K562 (cell line): ENCODE measurements around the gene RIPOR2. TPM values are rescaled to one million over a fixed set of nuclear protein-coding genes. Genes with fewer than 3 reads are reported as not detected.

Source experiments
- ARID1B ChIP-seq: fragments of 450-650 bp; IDR thresholded peaks from 2 replicates; pipeline ENCODE4 v1.6.1; 2016; ENCODE audit warnings: antibody characterized with exemption, mild to moderate bottlenecking, inconsistent platforms
- ATF1 ChIP-seq, 2 experiments: fragments of 450-650 bp in 1 of 2; IDR thresholded peaks; 2 replicates each; pipeline ENCODE4 v1.6.1; 2016; ENCODE audit warnings: missing compliant biosample characterization in 1 of 2, missing genetic modification characterization in 1 of 2
- CBX8 ChIP-seq: fragments of 200-600 bp; sonication (generic); IDR thresholded peaks from 2 replicates; pipeline ENCODE4 v1.6.1; 2012; ENCODE audit warnings: borderline replicate concordance, mixed run types, low read depth, mild to moderate bottlenecking, moderate library complexity, mixed read lengths, low read length, control low read depth, inconsistent platforms; ENCODE audit not compliant: poor library complexity, severe bottlenecking; ENCODE audit errors: extremely low read depth
- EWSR1 ChIP-seq: fragments of 450-650 bp; IDR thresholded peaks from 2 replicates; pipeline ENCODE4 v1.6.1; 2018; ENCODE audit warnings: borderline replicate concordance, mild to moderate bottlenecking, low read depth, moderate library complexity; ENCODE audit not compliant: partially characterized antibody
- POLR2AphosphoS2 ChIP-seq: IDR thresholded peaks from 2 replicates; pipeline ENCODE4 v1.6.1; 2012; ENCODE audit warnings: low read length, improper control_type of control experiment
- SMAD1 ChIP-seq: fragments of 150-350 bp; IDR thresholded peaks from 2 replicates; pipeline ENCODE4 v1.6.1; 2014; ENCODE audit warnings: low read length, low read depth; ENCODE audit not compliant: partially characterized antibody
- ZNF12 ChIP-seq: sonication (generic); formaldehyde crosslinking; IDR thresholded peaks from 2 replicates; pipeline ENCODE4 v1.4.0; 2020; ENCODE audit warnings: mild to moderate bottlenecking, missing genetic modification reagents
- ZNF830 ChIP-seq: fragments of 250-450 bp; sonication (Bioruptor Pico); IDR thresholded peaks from 2 replicates; pipeline ENCODE4 v1.5.0; 2021; ENCODE audit warnings: mild to moderate bottlenecking
- polyA plus RNA-seq, 8 experiments: library from polyadenylated mRNA; depleted of rRNA in 4 of 8; stranded (reverse) in 5 of 8; unstranded in 3 of 8; fragments of >200 nt; fragmentation: Nextera tagmentation in 2 of 8; fragmentation: Illumina TruSeq in 1 of 8; extraction: Ambion mirVana in 2 of 8; extraction: Trizol in 1 of 8; gene quantifications; 2 replicates each; pipeline versions ENCODE4 v1.2.1 to v1.2.3, GENCODE V29; 2011 to 2014; ENCODE audit warnings: inconsistent platforms in 1 of 8, missing spikeins in 1 of 8
- total RNA-seq, 7 experiments: library from RNA; depleted of rRNA in 6 of 7; stranded (reverse); fragments of >200 nt in 6 of 7; fragmentation: Illumina TruSeq in 2 of 7; extraction: Trizol in 2 of 7; gene quantifications; 2 replicates each; pipeline versions ENCODE4 v1.2.1 to v1.2.3, GENCODE V29; 2011 to 2021; ENCODE audit warnings: low replicate concordance in 1 of 7
- TF ChIP-seq, protein P1 (sequence below), 3 experiments: IDR thresholded peaks in 2 of 3; conservative IDR thresholded peaks in 1 of 3; 2 replicates each; pipeline ENCODE4 v1.5.1; 2011 to 2012; ENCODE audit warnings: low read length in 3 of 3, mild to moderate bottlenecking in 3 of 3, control low read depth in 2 of 3, improper control_type of control experiment in 1 of 3, inconsistent platforms in 1 of 3, low read depth in 1 of 3, mixed read lengths in 1 of 3, moderate library complexity in 1 of 3; ENCODE audit not compliant: insufficient read depth in 2 of 3

RIPOR2 gene
- total and polyA plus RNA-seq, 9 of the 15 experiments (the other 6 are each of a cell fraction or from before 2014, with no cell fraction given): 0.04 to 1.0 (median 0.47) TPM; not detected in 2

DNA sequence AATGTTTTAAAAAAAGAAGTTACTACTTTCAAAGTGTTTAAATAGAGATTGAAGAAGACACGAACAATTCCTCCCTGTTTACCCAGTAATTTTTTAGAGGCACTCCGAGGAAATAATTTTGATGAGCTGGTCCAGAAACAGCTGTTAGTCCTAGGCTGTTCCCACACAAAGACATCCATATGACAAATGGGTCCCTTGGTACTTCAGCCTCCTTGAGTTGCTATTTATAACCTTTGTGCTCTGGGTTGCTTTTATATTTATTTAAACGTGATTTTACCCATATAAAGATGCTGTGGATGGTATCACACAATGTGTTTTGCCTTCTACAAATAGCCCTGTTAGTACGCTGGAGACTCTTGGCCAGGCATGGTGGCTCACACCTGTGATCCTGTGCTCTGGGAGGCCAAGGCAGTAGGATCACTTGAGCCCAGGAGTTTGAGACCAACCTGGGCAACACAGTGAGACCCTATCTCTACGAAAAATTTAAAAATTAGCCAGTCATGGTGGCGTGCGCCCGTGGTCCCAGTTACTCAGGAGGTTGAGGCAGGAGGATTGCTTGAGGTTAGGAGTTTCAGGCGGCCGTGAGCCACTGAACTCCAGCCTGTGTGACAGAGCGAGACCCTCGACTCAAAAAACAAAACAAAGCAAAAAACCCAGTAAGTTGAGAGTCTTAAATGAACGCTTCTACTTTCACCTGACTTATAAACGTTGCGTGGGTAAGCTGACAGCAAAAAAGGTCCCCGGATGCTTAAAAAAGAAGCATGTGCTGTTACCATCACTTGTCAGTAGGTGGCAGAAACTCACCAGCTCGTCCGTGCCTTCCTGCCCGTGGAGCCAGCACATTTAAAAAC, 80.1 kb downstream of the RIPOR2 start (continued):
- TF ChIP-seq, protein P1, sequence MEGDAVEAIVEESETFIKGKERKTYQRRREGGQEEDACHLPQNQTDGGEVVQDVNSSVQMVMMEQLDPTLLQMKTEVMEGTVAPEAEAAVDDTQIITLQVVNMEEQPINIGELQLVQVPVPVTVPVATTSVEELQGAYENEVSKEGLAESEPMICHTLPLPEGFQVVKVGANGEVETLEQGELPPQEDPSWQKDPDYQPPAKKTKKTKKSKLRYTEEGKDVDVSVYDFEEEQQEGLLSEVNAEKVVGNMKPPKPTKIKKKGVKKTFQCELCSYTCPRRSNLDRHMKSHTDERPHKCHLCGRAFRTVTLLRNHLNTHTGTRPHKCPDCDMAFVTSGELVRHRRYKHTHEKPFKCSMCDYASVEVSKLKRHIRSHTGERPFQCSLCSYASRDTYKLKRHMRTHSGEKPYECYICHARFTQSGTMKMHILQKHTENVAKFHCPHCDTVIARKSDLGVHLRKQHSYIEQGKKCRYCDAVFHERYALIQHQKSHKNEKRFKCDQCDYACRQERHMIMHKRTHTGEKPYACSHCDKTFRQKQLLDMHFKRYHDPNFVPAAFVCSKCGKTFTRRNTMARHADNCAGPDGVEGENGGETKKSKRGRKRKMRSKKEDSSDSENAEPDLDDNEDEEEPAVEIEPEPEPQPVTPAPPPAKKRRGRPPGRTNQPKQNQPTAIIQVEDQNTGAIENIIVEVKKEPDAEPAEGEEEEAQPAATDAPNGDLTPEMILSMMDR (IDR thresholded peaks at IDR 0.05 in 2 of 3, conservative IDR thresholded peaks at IDR 0.05 in 1 of 3; ENCODE audit: insufficient read depth in 2 of 3, low read depth in 1 of 3, low read length in 3 of 3): peak; percentile 84 to 93 (median 86)
- no peak for TF ChIP-seq ATF1 (CRISPR knock-in tag; IDR thresholded peaks at IDR 0.05)
- TF ChIP-seq ATF1 (tag; IDR thresholded peaks at IDR 0.05): no peak
- TF ChIP-seq SMAD1: no peak
- TF ChIP-seq CBX8: no peak
- no peak for TF ChIP-seq ARID1B
- TF ChIP-seq POLR2AphosphoS2: no peak
- no peak for TF ChIP-seq EWSR1
- TF ChIP-seq ZNF12: no peak
- no peak for TF ChIP-seq ZNF830 (CRISPR knock-in tag)
- TF ChIP-seq, all 486 proteins: peak for 12
